Measurements from ENCODE around the gene PDZRN3. TPM values are rescaled to one million over a fixed set of nuclear protein-coding genes. Genes with fewer than 3 reads are reported as not detected.

Gene PDZRN3
- total and polyA plus RNA-seq, 3 donors from 2014 or later: 15.8 to 30.8 (median 23.1) TPM

DNA sequence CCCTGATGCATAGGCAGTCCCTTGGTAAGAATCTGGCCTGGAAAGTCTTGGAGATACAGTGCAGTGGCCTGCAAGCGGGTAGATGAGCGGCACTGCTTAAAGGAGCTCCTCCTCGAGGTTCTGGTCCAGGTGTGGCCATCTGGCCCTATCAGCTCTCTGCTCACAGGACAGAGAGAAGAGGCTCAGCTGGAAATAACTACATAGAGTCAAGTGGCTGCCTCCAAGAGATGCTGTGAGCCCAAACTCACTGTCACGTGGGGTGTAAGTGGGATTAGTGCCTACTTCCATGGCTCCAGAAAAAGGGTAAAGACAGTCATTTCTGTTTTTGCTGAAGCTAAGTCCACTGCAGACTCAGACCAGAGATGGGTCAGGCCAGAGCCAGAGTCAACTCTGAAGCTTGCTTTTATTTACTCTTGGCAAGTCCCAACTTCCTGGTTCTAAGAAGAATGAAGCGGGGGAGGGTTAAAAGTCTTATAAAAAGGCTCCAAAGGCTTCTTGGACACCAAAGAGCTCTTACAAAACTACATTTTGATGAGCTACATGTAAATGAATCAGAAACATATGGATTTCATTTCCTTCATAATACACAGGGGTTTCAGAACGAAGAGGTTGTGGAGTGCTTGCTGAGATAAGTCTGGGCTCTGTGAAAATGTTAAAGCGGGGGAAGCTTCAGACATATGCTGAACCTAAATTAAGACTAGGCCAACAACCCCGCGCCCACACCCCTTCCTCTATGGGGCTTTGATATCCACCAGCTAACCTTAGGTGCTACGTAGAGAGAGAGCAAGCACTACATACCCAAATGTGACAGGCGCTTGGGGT, 77.1 kb downstream of the PDZRN3 start:
- no peaks in the 10 kb centered on the region for H3K36me3 ChIP-seq (ENCODE audit: low read depth, missing control alignments)
- intact Hi-C loops (cut with DNase I; ENCODE audit: low total_unique reads): no loop called here
- DNase-seq: peak; percentile 21
- H3K27ac ChIP-seq: peak overlapping the region in 1 of 2 donors; percentile 23
- no peaks in the 10 kb centered on the region for H3K27me3 ChIP-seq
- WGBS, 2 donors: 64 to 81% methylated on average over 10 to 11 of the region's 11 CpGs
- TF ChIP-seq POLR2A (IDR thresholded peaks at IDR 0.05): no peak
- TF ChIP-seq, protein P1, sequence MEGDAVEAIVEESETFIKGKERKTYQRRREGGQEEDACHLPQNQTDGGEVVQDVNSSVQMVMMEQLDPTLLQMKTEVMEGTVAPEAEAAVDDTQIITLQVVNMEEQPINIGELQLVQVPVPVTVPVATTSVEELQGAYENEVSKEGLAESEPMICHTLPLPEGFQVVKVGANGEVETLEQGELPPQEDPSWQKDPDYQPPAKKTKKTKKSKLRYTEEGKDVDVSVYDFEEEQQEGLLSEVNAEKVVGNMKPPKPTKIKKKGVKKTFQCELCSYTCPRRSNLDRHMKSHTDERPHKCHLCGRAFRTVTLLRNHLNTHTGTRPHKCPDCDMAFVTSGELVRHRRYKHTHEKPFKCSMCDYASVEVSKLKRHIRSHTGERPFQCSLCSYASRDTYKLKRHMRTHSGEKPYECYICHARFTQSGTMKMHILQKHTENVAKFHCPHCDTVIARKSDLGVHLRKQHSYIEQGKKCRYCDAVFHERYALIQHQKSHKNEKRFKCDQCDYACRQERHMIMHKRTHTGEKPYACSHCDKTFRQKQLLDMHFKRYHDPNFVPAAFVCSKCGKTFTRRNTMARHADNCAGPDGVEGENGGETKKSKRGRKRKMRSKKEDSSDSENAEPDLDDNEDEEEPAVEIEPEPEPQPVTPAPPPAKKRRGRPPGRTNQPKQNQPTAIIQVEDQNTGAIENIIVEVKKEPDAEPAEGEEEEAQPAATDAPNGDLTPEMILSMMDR (IDR thresholded peaks at IDR 0.05): no peak
- H3K4me1 ChIP-seq: peaks cover 10% of the 10 kb centered on the region
- H3K4me3 ChIP-seq: no peak overlapping the region
- H3K9me3 ChIP-seq: no peaks in the 10 kb centered on the region

DNA sequence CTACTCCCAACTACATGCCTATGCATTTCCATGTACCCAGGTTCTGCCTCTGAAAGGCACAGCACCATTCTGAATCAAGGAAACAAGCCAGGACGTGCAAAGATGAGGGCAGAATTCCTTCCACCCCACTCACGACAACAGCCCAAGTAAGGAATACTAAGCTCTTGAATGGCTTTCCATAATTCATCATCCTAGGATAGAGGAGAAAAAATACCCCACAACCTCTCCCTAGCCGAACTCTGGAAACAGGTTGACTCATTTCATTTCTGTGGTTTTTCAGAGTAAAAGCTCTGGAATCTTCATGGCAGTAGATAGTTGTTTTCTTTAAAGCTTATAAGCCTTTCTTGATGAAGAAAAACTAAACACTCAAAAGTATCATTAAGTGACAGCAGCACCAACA, 77.8 kb downstream of the PDZRN3 start:
- no peak for DNase-seq
- H3K9me3 ChIP-seq: no peaks in the 10 kb centered on the region
- H3K27ac ChIP-seq: peak overlapping the region in 1 of 2 donors; percentile 23
- WGBS, 2 donors: 73 to 87% methylated on average over 3 of the region's 3 CpGs
- H3K4me3 ChIP-seq: no peak overlapping the region
- peaks cover 10% of the 10 kb centered on the region for H3K4me1 ChIP-seq
- H3K36me3 ChIP-seq (ENCODE audit: low read depth, missing control alignments): no peaks in the 10 kb centered on the region
- H3K27me3 ChIP-seq: no peaks in the 10 kb centered on the region
- intact Hi-C loops (cut with DNase I; ENCODE audit: low total_unique reads): no loop called here
- TF ChIP-seq POLR2A (IDR thresholded peaks at IDR 0.05): no peak
- TF ChIP-seq, protein P1 (IDR thresholded peaks at IDR 0.05): no peak

DNA sequence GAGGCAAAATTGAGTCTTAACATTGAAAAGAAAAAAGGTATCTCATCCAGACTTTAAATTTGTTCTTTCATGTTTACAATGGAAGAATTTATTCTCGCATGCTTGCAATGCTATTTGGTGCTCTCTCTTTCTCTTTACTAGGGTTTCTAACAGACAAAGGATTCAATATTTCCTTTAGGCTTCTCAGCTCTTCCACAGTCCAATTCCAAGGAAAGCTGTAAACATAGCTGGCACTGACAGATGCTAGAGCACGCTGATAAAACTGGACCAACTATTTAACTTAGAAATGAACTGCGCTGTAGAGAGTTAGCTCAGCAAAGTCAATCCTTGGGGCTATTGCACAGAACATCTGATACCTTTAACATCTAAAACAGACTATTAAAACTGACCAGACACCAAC, 81.3 kb downstream of the PDZRN3 start:
- WGBS, 2 donors: 79 to 88% methylated on average over 3 of the region's 3 CpGs
- H3K27ac ChIP-seq: no peak overlapping the region
- intact Hi-C loops (cut with DNase I; ENCODE audit: low total_unique reads): no loop called here
- peaks cover 10% of the 10 kb centered on the region for H3K4me1 ChIP-seq
- no peaks in the 10 kb centered on the region for H3K36me3 ChIP-seq (ENCODE audit: low read depth, missing control alignments)
- H3K9me3 ChIP-seq: no peaks in the 10 kb centered on the region
- no peaks in the 10 kb centered on the region for H3K27me3 ChIP-seq
- TF ChIP-seq POLR2A (IDR thresholded peaks at IDR 0.05): no peak
- TF ChIP-seq, protein P1 (IDR thresholded peaks at IDR 0.05): no peak
- no peak for DNase-seq
- H3K4me3 ChIP-seq: no peak overlapping the region

DNA sequence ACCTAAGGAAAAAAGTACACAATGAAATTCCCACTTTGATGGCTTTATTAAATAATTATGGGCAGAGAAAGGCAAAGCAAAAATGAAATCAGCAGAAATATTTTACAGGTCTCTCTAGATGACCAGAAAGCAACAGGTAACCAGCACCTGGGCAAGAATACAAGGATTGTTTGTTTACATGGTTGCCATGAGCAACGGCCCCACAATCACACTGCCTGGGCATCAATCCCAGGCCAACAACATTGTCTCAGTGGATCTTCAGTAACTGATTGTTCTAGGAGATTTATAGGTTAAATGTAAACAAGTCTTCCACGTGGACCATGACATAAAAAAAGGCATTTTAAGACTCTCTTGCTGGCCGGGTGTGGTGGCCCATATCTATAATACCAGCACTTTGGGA, 82.6 kb downstream of the PDZRN3 start:
- H3K9me3 ChIP-seq: no peaks in the 10 kb centered on the region
- peaks cover 4% of the 10 kb centered on the region for H3K4me1 ChIP-seq
- DNase-seq: no peak
- no peaks in the 10 kb centered on the region for H3K27me3 ChIP-seq
- no peak overlapping the region for H3K4me3 ChIP-seq
- H3K27ac ChIP-seq: no peak overlapping the region
- TF ChIP-seq, protein P1 (IDR thresholded peaks at IDR 0.05): no peak
- TF ChIP-seq POLR2A (IDR thresholded peaks at IDR 0.05): no peak
- intact Hi-C loops (cut with DNase I; ENCODE audit: low total_unique reads): no loop called here
- WGBS, 2 donors: 51 to 66% methylated on average over 3 of the region's 3 CpGs
- H3K36me3 ChIP-seq (ENCODE audit: low read depth, missing control alignments): no peaks in the 10 kb centered on the region
